GM23338 (cell line): ENCODE data around the gene NDFIP1. TPM values are rescaled to one million over a fixed set of nuclear protein-coding genes. Genes with fewer than 3 reads are reported as not detected.

Source experiments
- ATAC-seq: fragments of 200-7000 bp; cut with Tn5 transposase; 3 replicates; pipeline ENCODE4 v1.9.1; 2020
- DNase-seq: peaks from one replicate; pipeline ENCODE4 v3.0.0-alpha.2; 2015; ENCODE audit warnings: low spot score
- H2AFZ ChIP-seq: fragments of 200-600 bp; sonication (generic); 2 replicates; pipeline ENCODE4 v1.8.0; 2016; ENCODE audit warnings: antibody characterized with exemption, mild to moderate bottlenecking, moderate library complexity
- H3F3A ChIP-seq: fragments of 200-600 bp; sonication (generic); replicated peaks from 2 replicates; pipeline ENCODE4 v1.8.0; 2017; ENCODE audit warnings: antibody characterized with exemption, mixed run types, low read depth
- H3K27ac ChIP-seq: fragments of 200-600 bp; sonication (generic); 2 replicates; pipeline ENCODE4 v1.6.1; 2016; ENCODE audit warnings: low read depth
- H3K27me3 ChIP-seq: fragments of 200-600 bp; sonication (generic); 2 replicates; pipeline ENCODE4 v1.8.0; 2016; ENCODE audit warnings: mild to moderate bottlenecking, mixed run types, moderate library complexity; ENCODE audit not compliant: insufficient read depth
- H3K36me3 ChIP-seq: fragments of 200-600 bp; sonication (generic); 2 replicates; pipeline ENCODE4 v1.8.0; 2016; ENCODE audit warnings: mild to moderate bottlenecking; ENCODE audit not compliant: insufficient read depth
- H3K4me1 ChIP-seq: fragments of 200-600 bp; sonication (generic); 2 replicates; pipeline ENCODE4 v1.8.0; 2016; ENCODE audit warnings: mild to moderate bottlenecking, moderate library complexity; ENCODE audit not compliant: insufficient read depth
- H3K4me2 ChIP-seq: fragments of 200-600 bp; sonication (generic); 2 replicates; pipeline ENCODE4 v1.7.1; 2017; ENCODE audit warnings: mixed run types
- H3K4me3 ChIP-seq: fragments of 200-600 bp; sonication (generic); 2 replicates; pipeline ENCODE4 v1.6.1; 2016; ENCODE audit warnings: mixed run types
- H3K79me2 ChIP-seq: fragments of 200-600 bp; sonication (generic); replicated peaks from 2 replicates; pipeline ENCODE4 v1.8.0; 2017; ENCODE audit warnings: mild to moderate bottlenecking; ENCODE audit not compliant: insufficient read depth
- H3K9me2 ChIP-seq: fragments of 200-600 bp; sonication (generic); 2 replicates; pipeline ENCODE4 v1.8.0; 2017; ENCODE audit not compliant: insufficient read depth
- H4K20me1 ChIP-seq: fragments of 200-600 bp; sonication (generic); replicated peaks from 2 replicates; pipeline ENCODE4 v1.8.0; 2017; ENCODE audit warnings: mild to moderate bottlenecking; ENCODE audit not compliant: insufficient read depth
- H3K27ac Mint-ChIP-seq: 2 replicates; pipeline ENCODE4 v1.8.0; 2020; ENCODE audit warnings: inconsistent platforms, mild to moderate bottlenecking, moderate library complexity, mixed read lengths
- H3K27me3 Mint-ChIP-seq: 3 replicates; pipeline ENCODE4 v1.8.0; 2022; ENCODE audit warnings: low read depth, mild to moderate bottlenecking, moderate library complexity, mixed read lengths, inconsistent platforms; ENCODE audit not compliant: insufficient read depth, poor library complexity
- H3K36me3 Mint-ChIP-seq: 3 replicates; pipeline ENCODE4 v1.8.0; 2021; ENCODE audit warnings: low read depth, mild to moderate bottlenecking, inconsistent platforms, moderate library complexity, mixed read lengths
- H3K4me1 Mint-ChIP-seq: 3 replicates; pipeline ENCODE4 v1.8.0; 2020; ENCODE audit warnings: mild to moderate bottlenecking, inconsistent platforms, mixed read lengths
- H3K4me3 Mint-ChIP-seq: 3 replicates; pipeline ENCODE4 v1.8.0; 2021; ENCODE audit warnings: moderate library complexity, mild to moderate bottlenecking, inconsistent platforms, mixed read lengths
- H3K9me3 Mint-ChIP-seq: 3 replicates; pipeline ENCODE4 v1.8.0; 2020; ENCODE audit warnings: moderate library complexity, mild to moderate bottlenecking, inconsistent platforms, mixed read lengths
- CREB1 ChIP-seq: fragments of 250-450 bp; sonication (Bioruptor Pico); IDR thresholded peaks from 2 replicates; pipeline ENCODE4 v1.5.0; 2020; ENCODE audit warnings: low read depth, mild to moderate bottlenecking, moderate library complexity
- CTCF ChIP-seq, 2 experiments: fragments of 200-600 bp in 1 of 2; sonication (generic) in 1 of 2; conservative IDR thresholded peaks; 2 replicates each; pipeline versions ENCODE4 v1.5.1 to v1.6.1; 2016 to 2017; ENCODE audit warnings: antibody characterized with exemption in 2 of 2, low read depth in 2 of 2, mild to moderate bottlenecking in 2 of 2, moderate library complexity in 1 of 2
- JUNB ChIP-seq: IDR thresholded peaks from one replicate; pipeline ENCODE4 v1.6.1; 2016; ENCODE audit warnings: antibody characterized with exemption; ENCODE audit not compliant: unreplicated experiment
- NANOG ChIP-seq: IDR thresholded peaks from 2 replicates; pipeline ENCODE4 v1.6.1; 2016; ENCODE audit warnings: antibody characterized with exemption, borderline replicate concordance
- ZNF114 ChIP-seq: fragments of 250-450 bp; sonication (Bioruptor Pico); IDR thresholded peaks from 2 replicates; pipeline ENCODE4 v1.5.0; 2020; ENCODE audit warnings: mild to moderate bottlenecking, moderate library complexity
- ZNF331 ChIP-seq: fragments of 250-450 bp; sonication (Bioruptor Pico); IDR thresholded peaks from 2 replicates; pipeline ENCODE4 v1.5.0; 2020; ENCODE audit warnings: low read depth, mild to moderate bottlenecking, moderate library complexity
- polyA plus RNA-seq: library from polyadenylated mRNA; unstranded; fragments of >200 nt; fragmentation: Nextera tagmentation; extraction: Ambion mirVana; gene quantifications from 2 replicates; pipeline ENCODE4 v1.2.1, GENCODE V29; 2016
- total RNA-seq: library from RNA; depleted of rRNA; stranded (reverse); fragments of >200 nt; shearing (Covaris generic); gene quantifications from 2 replicates; pipeline ENCODE4 v1.2.3, GENCODE V29; 2014

Gene NDFIP1
- total and polyA plus RNA-seq, 2 experiments from 2014 or later = 24.3 to 45.0 TPM

- ATAC-seq = no peak
- H3K79me2 ChIP-seq = no peaks in the 10 kb centered on the region
- TF ChIP-seq CTCF (conservative IDR thresholded peaks at IDR 0.05; ENCODE audit: low read depth in 2 of 2) = peak; percentile 40 to 59; a peak in 3 of 4 replicates
- no peak for TF ChIP-seq ZNF331
Observed at GRCh38 chr5:142141463-142141862, 32.9 kb downstream of the NDFIP1 start.

GRCh38 chr5:142143878-142144277 lies 35.3 kb downstream of the NDFIP1 start:
- ATAC-seq = no peak
- Histone ChIP-seq H3K27ac (no peak overlapping the region), H3K4me2 (no peak overlapping the region), H3K36me3 (peaks cover 12% of the 10 kb centered on the region; the same call in 1 of the 2 replicates), H2AFZ (no peak overlapping the region), H3K9me2 (no peaks in the 10 kb centered on the region), H3K4me1 (no peaks in the 10 kb centered on the region), H4K20me1 (no peaks in the 10 kb centered on the region), H3K27me3 (no peaks in the 10 kb centered on the region), H3K4me3 (no peak overlapping the region), H3F3A (0 out of 2 replicates have a peak, but pooled peaks cover 13% of the 10 kb centered on the region), H3K79me2 (no peaks in the 10 kb centered on the region)
- H3K27ac Mint-ChIP-seq = no peak overlapping the region
- H3K4me3 Mint-ChIP-seq = no peak overlapping the region
- H3K36me3 Mint-ChIP-seq = peaks cover 28% of the 10 kb centered on the region
- peak; percentile 66 to 67 for TF ChIP-seq CTCF (conservative IDR thresholded peaks at IDR 0.05; ENCODE audit: low read depth in 2 of 2)
- no peak for TF ChIP-seq ZNF114
- peaks cover 4% of the 10 kb centered on the region; the same call in 2 of the 3 replicates for H3K9me3 Mint-ChIP-seq
- peak; percentile 62 for DNase-seq
- no peaks in the 10 kb centered on the region for H3K4me1 Mint-ChIP-seq
- peaks cover 3% of the 10 kb centered on the region for H3K27me3 Mint-ChIP-seq

More at GRCh38 chr5:142141463-142141862, 32.9 kb downstream of the NDFIP1 start:
- DNase-seq = no peak
- H3F3A ChIP-seq = 0 out of 2 replicates have a peak, but pooled peaks cover 13% of the 10 kb centered on the region
- no peak overlapping the region for H3K4me3 Mint-ChIP-seq
- H3K9me3 Mint-ChIP-seq = no peaks in the 10 kb centered on the region
- H3K4me2 ChIP-seq = no peak overlapping the region
- H3K4me1 ChIP-seq = no peaks in the 10 kb centered on the region
- H3K4me3 ChIP-seq = no peak overlapping the region
- H3K36me3 ChIP-seq = peaks cover 3% of the 10 kb centered on the region; the same call in 1 of the 2 replicates
- no peaks in the 10 kb centered on the region for H4K20me1 ChIP-seq
- H3K27me3 ChIP-seq = no peaks in the 10 kb centered on the region
- no peaks in the 10 kb centered on the region for H3K4me1 Mint-ChIP-seq
- H2AFZ ChIP-seq = no peak overlapping the region
- H3K36me3 Mint-ChIP-seq = peaks cover 17% of the 10 kb centered on the region; the same call in 2 of the 3 replicates
- no peak overlapping the region for H3K27ac ChIP-seq
- no peaks in the 10 kb centered on the region for H3K9me2 ChIP-seq
- no peak overlapping the region for H3K27ac Mint-ChIP-seq
- H3K27me3 Mint-ChIP-seq = peaks cover 3% of the 10 kb centered on the region

GRCh38 chr5:142145106-142145900 lies 36.7 kb downstream of the NDFIP1 start:
- TF ChIP-seq CREB1 (CRISPR knock-in tag) (no peak), JUNB (no peak), CTCF (conservative IDR thresholded peaks at IDR 0.05; ENCODE audit: low read depth in 2 of 2) (peak; percentile 90 to 92), NANOG (no peak)
- peaks cover 34% of the 10 kb centered on the region for H3K36me3 Mint-ChIP-seq
- H3K79me2 ChIP-seq = no peaks in the 10 kb centered on the region
- no peak overlapping the region for H3K27ac ChIP-seq
- no peaks in the 10 kb centered on the region for H3K9me2 ChIP-seq
- H3K4me3 Mint-ChIP-seq = no peak overlapping the region
- no peak overlapping the region for H3K27ac Mint-ChIP-seq
- 0 out of 2 replicates have a peak, but pooled peaks cover 9% of the 10 kb centered on the region for H3K36me3 ChIP-seq
- H2AFZ ChIP-seq = no peak overlapping the region
- H3K27me3 ChIP-seq = no peaks in the 10 kb centered on the region
- peak; percentile 92 for ATAC-seq
- H3K4me2 ChIP-seq = no peak overlapping the region
- no peaks in the 10 kb centered on the region for H4K20me1 ChIP-seq
- H3K4me1 Mint-ChIP-seq = no peaks in the 10 kb centered on the region
- peaks cover 3% of the 10 kb centered on the region for H3K27me3 Mint-ChIP-seq
- no peak overlapping the region for H3K4me3 ChIP-seq
- peaks cover 4% of the 10 kb centered on the region; the same call in 2 of the 3 replicates for H3K9me3 Mint-ChIP-seq
- H3F3A ChIP-seq = 0 out of 2 replicates have a peak, but pooled peaks cover 13% of the 10 kb centered on the region
- peak; percentile 92 for DNase-seq
- H3K4me1 ChIP-seq = no peaks in the 10 kb centered on the region
